Epithelial cell of prostate (primary cell): ENCODE data around the gene CYSRT1.

Experiments used
- DNase-seq: peaks from one replicate; pipeline ENCODE4 v3.0.0-alpha.2; 2011; ENCODE audit warnings: low read depth, low spot score
- H3K27ac ChIP-seq: fragments of 450-650 bp; 2 replicates; pipeline ENCODE4 v1.5.1; 2017; ENCODE audit warnings: mild to moderate bottlenecking

Gene CYSRT1

GRCh38 chr9:137265496-137266161 lies 40.7 kb downstream of the CYSRT1 start:
- no peak overlapping the region for H3K27ac ChIP-seq
- no peak for DNase-seq

GRCh38 chr9:137266162-137266527 lies 41.2 kb downstream of the CYSRT1 start:
- no peak overlapping the region for H3K27ac ChIP-seq
- DNase-seq, result no peak

GRCh38 chr9:137266585-137267453 lies 41.8 kb downstream of the CYSRT1 start:
- no peak for DNase-seq
- no peak overlapping the region for H3K27ac ChIP-seq

GRCh38 chr9:137267933-137268355 lies 43.0 kb downstream of the CYSRT1 start:
- no peak overlapping the region for H3K27ac ChIP-seq
- DNase-seq, result no peak

GRCh38 chr9:137268538-137269201 lies 43.7 kb downstream of the CYSRT1 start:
- no peak overlapping the region for H3K27ac ChIP-seq

GRCh38 chr9:137269231-137269772 lies 44.3 kb downstream of the CYSRT1 start:
- DNase-seq, result no peak
- H3K27ac ChIP-seq, result no peak overlapping the region

More at GRCh38 chr9:137268538-137269201, 43.7 kb downstream of the CYSRT1 start:
- no peak for DNase-seq

GRCh38 chr9:137270929-137271695 lies 46.1 kb downstream of the CYSRT1 start:
- no peak overlapping the region for H3K27ac ChIP-seq
- DNase-seq, result no peak

GRCh38 chr9:137271696-137272076 lies 46.7 kb downstream of the CYSRT1 start:
- no peak for DNase-seq
- no peak overlapping the region for H3K27ac ChIP-seq

GRCh38 chr9:137272241-137273094 lies 47.5 kb downstream of the CYSRT1 start:
- H3K27ac ChIP-seq, result no peak overlapping the region
- no peak for DNase-seq

- DNase-seq, result no peak
- H3K27ac ChIP-seq, result no peak overlapping the region
These were observed 48.1 kb downstream of the CYSRT1 start for GRCh38 chr9:137273095-137273490.

- peak overlapping the region; percentile 59 for H3K27ac ChIP-seq
- DNase-seq, result no peak
These were observed 48.8 kb downstream of the CYSRT1 start for GRCh38 chr9:137273611-137274320.

GRCh38 chr9:137275203-137275587 lies 50.2 kb downstream of the CYSRT1 start:
- no peak for DNase-seq
- no peak overlapping the region for H3K27ac ChIP-seq
